H9 (cell line): ENCODE results near the gene FHIT. TPM values are rescaled to one million over a fixed set of nuclear protein-coding genes. Genes with fewer than 3 reads are reported as not detected.

Source experiments
- DNase-seq: peaks from one replicate; pipeline ENCODE4 v3.0.0-alpha.2; 2017
- H2AFZ ChIP-seq: one replicate; pipeline ENCODE4 v1.6.1; 2013; ENCODE audit warnings: mild to moderate bottlenecking, low read length, control low read depth, moderate library complexity
- H2AK5ac ChIP-seq: 2 replicates; pipeline ENCODE4 v1.6.1; 2013; ENCODE audit warnings: low read length, control low read depth, mixed read lengths; ENCODE audit not compliant: insufficient read length
- H2BK120ac ChIP-seq: one replicate; pipeline ENCODE4 v1.6.1; 2013; ENCODE audit warnings: low read depth, mild to moderate bottlenecking, low read length, control low read depth, inconsistent platforms; ENCODE audit not compliant: poor library complexity, severe bottlenecking
- H2BK12ac ChIP-seq: 2 replicates; pipeline ENCODE4 v1.6.1; 2013; ENCODE audit warnings: low read length, control low read depth, mixed read lengths, low read depth; ENCODE audit not compliant: insufficient read length
- H2BK15ac ChIP-seq: 2 replicates; pipeline ENCODE4 v1.6.1; 2013; ENCODE audit warnings: low read depth, low read length, control low read depth
- H2BK20ac ChIP-seq: one replicate; pipeline ENCODE4 v1.6.1; 2013; ENCODE audit warnings: low read depth, mild to moderate bottlenecking, low read length, control low read depth, inconsistent platforms; ENCODE audit not compliant: poor library complexity, severe bottlenecking
- H2BK5ac ChIP-seq: 2 replicates; pipeline ENCODE4 v1.6.1; 2013; ENCODE audit warnings: low read length, control low read depth, mixed read lengths; ENCODE audit not compliant: insufficient read length
- H3K14ac ChIP-seq: 2 replicates; pipeline ENCODE4 v1.6.1; 2013; ENCODE audit warnings: low read length, control low read depth; ENCODE audit not compliant: insufficient read depth
- H3K18ac ChIP-seq: 2 replicates; pipeline ENCODE4 v1.6.1; 2013; ENCODE audit warnings: low read depth, mild to moderate bottlenecking, mixed read lengths, low read length, control low read depth; ENCODE audit not compliant: insufficient read length
- H3K23ac ChIP-seq: 2 replicates; pipeline ENCODE4 v1.6.1; 2013; ENCODE audit warnings: low read length, control low read depth, mixed read lengths, low read depth; ENCODE audit not compliant: insufficient read length
- H3K23me2 ChIP-seq: 2 replicates; pipeline ENCODE4 v1.6.1; 2013; ENCODE audit warnings: low read depth, mild to moderate bottlenecking, mixed read lengths, low read length, control low read depth; ENCODE audit not compliant: insufficient read length, poor library complexity, severe bottlenecking
- H3K27ac ChIP-seq: 2 replicates; pipeline ENCODE4 v1.5.1; 2013; ENCODE audit warnings: low read length, control low read depth, mixed read lengths, low read depth; ENCODE audit not compliant: insufficient read length
- H3K27me3 ChIP-seq: 2 replicates; pipeline ENCODE4 v1.6.1; 2013; ENCODE audit warnings: low read length, control low read depth, inconsistent platforms; ENCODE audit not compliant: insufficient read depth
- H3K4ac ChIP-seq: 2 replicates; pipeline ENCODE4 v1.6.1; 2013; ENCODE audit warnings: low read depth, mild to moderate bottlenecking, control low read depth, inconsistent platforms, low read length, moderate library complexity
- H3K4me1 ChIP-seq: 2 replicates; pipeline ENCODE4 v1.6.1; 2013; ENCODE audit warnings: low read length, control low read depth, inconsistent platforms; ENCODE audit not compliant: insufficient read depth
- H3K4me2 ChIP-seq: 2 replicates; pipeline ENCODE4 v1.6.1; 2013; ENCODE audit warnings: low read length, control low read depth, mixed read lengths; ENCODE audit not compliant: insufficient read length, insufficient read depth
- H3K56ac ChIP-seq: 2 replicates; pipeline ENCODE4 v1.6.1; 2013; ENCODE audit warnings: low read depth, mild to moderate bottlenecking, mixed read lengths, low read length, control low read depth; ENCODE audit not compliant: insufficient read length
- H3K79me1 ChIP-seq: 2 replicates; pipeline ENCODE4 v1.6.1; 2013; ENCODE audit warnings: low read depth, mild to moderate bottlenecking, moderate library complexity, low read length, control low read depth, inconsistent platforms; ENCODE audit not compliant: insufficient read depth, poor library complexity, severe bottlenecking
- H3K79me2 ChIP-seq: 2 replicates; pipeline ENCODE4 v1.6.1; 2013; ENCODE audit warnings: low read length, control low read depth, inconsistent platforms; ENCODE audit not compliant: insufficient read depth
- H3K9ac ChIP-seq: 2 replicates; pipeline ENCODE4 v1.6.1; 2013; ENCODE audit warnings: low read length, control low read depth, mixed read lengths; ENCODE audit not compliant: insufficient read length; ENCODE audit errors: extremely low read depth
- H3K9me3 ChIP-seq: one replicate; pipeline ENCODE4 v1.6.1; 2013; ENCODE audit warnings: low read depth, low read length, inconsistent platforms; ENCODE audit not compliant: control insufficient read depth
- H3T11ph ChIP-seq: one replicate; pipeline ENCODE4 v1.6.1; 2013; ENCODE audit warnings: mild to moderate bottlenecking, low read length, control low read depth, inconsistent platforms
- H4K20me1 ChIP-seq: one replicate; pipeline ENCODE4 v1.6.1; 2013; ENCODE audit not compliant: control insufficient read depth, insufficient read length, insufficient read depth
- H4K5ac ChIP-seq: 2 replicates; pipeline ENCODE4 v1.6.1; 2013; ENCODE audit warnings: low read depth, mild to moderate bottlenecking, mixed read lengths, low read length, control low read depth; ENCODE audit not compliant: insufficient read length
- H4K8ac ChIP-seq: replicated peaks from 2 replicates; pipeline ENCODE4 v1.6.1; 2013; ENCODE audit warnings: low read length, control low read depth, mixed read lengths, low read depth; ENCODE audit not compliant: insufficient read length
- H4K91ac ChIP-seq: 2 replicates; pipeline ENCODE4 v1.6.1; 2013; ENCODE audit warnings: low read depth, mild to moderate bottlenecking, moderate library complexity, mixed read lengths, low read length, control low read depth; ENCODE audit not compliant: insufficient read length
- H3K27ac Mint-ChIP-seq, 3 experiments: 2 replicates in 2 of 3; 3 replicates in 1 of 3; pipeline ENCODE4 v1.8.0; 2020 to 2021; ENCODE audit warnings: mixed read lengths in 3 of 3, mild to moderate bottlenecking in 1 of 3, moderate library complexity in 1 of 3
- H3K27me3 Mint-ChIP-seq: 2 replicates; pipeline ENCODE4 v1.8.0; 2021; ENCODE audit warnings: low read depth, mild to moderate bottlenecking, moderate library complexity, mixed read lengths
- H3K36me3 Mint-ChIP-seq, 3 experiments: 2 replicates in 2 of 3; 3 replicates in 1 of 3; pipeline ENCODE4 v1.8.0; 2020 to 2021; ENCODE audit warnings: low read depth in 3 of 3, mixed read lengths in 3 of 3; ENCODE audit not compliant: insufficient read depth in 1 of 3
- H3K4me1 Mint-ChIP-seq, 2 experiments: 2 replicates each; pipeline ENCODE4 v1.8.0; 2020; ENCODE audit warnings: mixed read lengths in 2 of 2
- H3K4me3 Mint-ChIP-seq, 2 experiments: 2 replicates in 1 of 2; 3 replicates in 1 of 2; pipeline ENCODE4 v1.8.0; 2020 to 2021; ENCODE audit warnings: mild to moderate bottlenecking in 2 of 2, mixed read lengths in 2 of 2, moderate library complexity in 1 of 2
- H3K9me3 Mint-ChIP-seq, 2 experiments: 2 replicates in 1 of 2; 3 replicates in 1 of 2; pipeline ENCODE4 v1.8.0; 2020; ENCODE audit warnings: mild to moderate bottlenecking in 2 of 2, mixed read lengths in 2 of 2, moderate library complexity in 1 of 2
- WGBS: extraction: QIAGEN DNeasy Blood & Tissue Kit; methylation state at CpG from one replicate; pipeline ENCODE4 v1.1.7; 2013; ENCODE audit warnings: missing lambda C conversion rate, low lambda C conversion rate, mixed read lengths; ENCODE audit not compliant: insufficient read length; ENCODE audit errors: extremely low coverage; 5-methylcytosine and 5-hydroxymethylcytosine counted together
- total RNA-seq: library from RNA; stranded (reverse); gene quantifications from 2 replicates; pipeline ENCODE4 v1.2.1, GENCODE V29; 2021
- TF ChIP-seq, protein P1 (sequence below): fragments of 200-600 bp; sonication (generic); conservative IDR thresholded peaks from 3 replicates; pipeline ENCODE4 v1.8.0; 2021; ENCODE audit warnings: antibody characterized with exemption, mild to moderate bottlenecking

FHIT gene
- total RNA-seq, 1 experiment from 2014 or later: 3.0 TPM

DNA sequence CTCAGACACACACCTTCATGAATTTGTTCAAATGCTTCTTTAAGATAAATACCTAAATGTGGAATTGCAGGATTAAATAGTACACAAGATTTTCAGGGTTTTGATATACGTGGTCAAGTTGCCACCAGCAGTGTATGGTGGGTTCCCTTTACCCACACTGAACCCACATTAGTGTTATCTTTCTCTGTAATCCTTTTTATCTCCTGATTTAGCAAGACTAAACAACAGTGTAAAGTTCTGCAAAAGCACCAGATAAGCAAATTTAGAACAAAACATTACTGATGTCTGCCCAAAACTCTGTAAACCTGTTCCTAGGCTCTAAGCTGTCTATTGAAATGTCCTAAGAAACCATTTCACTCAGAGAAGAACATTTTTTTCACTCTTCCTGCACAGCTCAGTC lies 352.9 kb downstream of the FHIT start:
- H2BK120ac ChIP-seq: no peak overlapping the region
- no peak overlapping the region for H3K4me3 Mint-ChIP-seq
- H3K4me1 ChIP-seq: no peaks in the 10 kb centered on the region
- no peaks in the 10 kb centered on the region for H3K27me3 ChIP-seq
- no peak overlapping the region for H3K27ac ChIP-seq
- no CpG with 5 or more reads among the region's 1 CpG for WGBS
- TF ChIP-seq, protein P1, sequence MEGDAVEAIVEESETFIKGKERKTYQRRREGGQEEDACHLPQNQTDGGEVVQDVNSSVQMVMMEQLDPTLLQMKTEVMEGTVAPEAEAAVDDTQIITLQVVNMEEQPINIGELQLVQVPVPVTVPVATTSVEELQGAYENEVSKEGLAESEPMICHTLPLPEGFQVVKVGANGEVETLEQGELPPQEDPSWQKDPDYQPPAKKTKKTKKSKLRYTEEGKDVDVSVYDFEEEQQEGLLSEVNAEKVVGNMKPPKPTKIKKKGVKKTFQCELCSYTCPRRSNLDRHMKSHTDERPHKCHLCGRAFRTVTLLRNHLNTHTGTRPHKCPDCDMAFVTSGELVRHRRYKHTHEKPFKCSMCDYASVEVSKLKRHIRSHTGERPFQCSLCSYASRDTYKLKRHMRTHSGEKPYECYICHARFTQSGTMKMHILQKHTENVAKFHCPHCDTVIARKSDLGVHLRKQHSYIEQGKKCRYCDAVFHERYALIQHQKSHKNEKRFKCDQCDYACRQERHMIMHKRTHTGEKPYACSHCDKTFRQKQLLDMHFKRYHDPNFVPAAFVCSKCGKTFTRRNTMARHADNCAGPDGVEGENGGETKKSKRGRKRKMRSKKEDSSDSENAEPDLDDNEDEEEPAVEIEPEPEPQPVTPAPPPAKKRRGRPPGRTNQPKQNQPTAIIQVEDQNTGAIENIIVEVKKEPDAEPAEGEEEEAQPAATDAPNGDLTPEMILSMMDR: no peak
- H3K14ac ChIP-seq: no peak overlapping the region
- H2BK5ac ChIP-seq: no peak overlapping the region
- H3K27ac Mint-ChIP-seq: 0 out of 7 replicates have a peak overlapping the region, but pooled peaks of 1 of the 3 experiments have one; percentile 69
- no peak overlapping the region for H2AFZ ChIP-seq
- H3K23me2 ChIP-seq: no peaks in the 10 kb centered on the region
- no peak overlapping the region for H2BK20ac ChIP-seq
- no peak overlapping the region for H3K23ac ChIP-seq
- peaks cover 10 to 13% of the 10 kb centered on the region in 2 experiments for H3K4me1 Mint-ChIP-seq
- no peaks in the 10 kb centered on the region for H4K20me1 ChIP-seq
- no peak overlapping the region for H2BK15ac ChIP-seq
- H3K4me2 ChIP-seq: no peak overlapping the region
- H2AK5ac ChIP-seq: no peak overlapping the region
- H3K18ac ChIP-seq: no peak overlapping the region
- H3K36me3 Mint-ChIP-seq: no peaks in the 10 kb centered on the region
- H4K8ac ChIP-seq: no peak overlapping the region
- no peaks in the 10 kb centered on the region for H3K79me1 ChIP-seq
- no peak overlapping the region for H3T11ph ChIP-seq
- no peaks in the 10 kb centered on the region for H3K27me3 Mint-ChIP-seq
- no peak overlapping the region for H3K4ac ChIP-seq
- no peak overlapping the region for H4K91ac ChIP-seq
- DNase-seq: no peak
- no peak overlapping the region for H2BK12ac ChIP-seq
- H3K56ac ChIP-seq: no peak overlapping the region
- no peaks in the 10 kb centered on the region for H3K79me2 ChIP-seq
- H3K9ac ChIP-seq: no peak overlapping the region
- H3K9me3 Mint-ChIP-seq: no peaks in the 10 kb centered on the region
- H4K5ac ChIP-seq: no peak overlapping the region
- H3K9me3 ChIP-seq: no peaks in the 10 kb centered on the region
